Immature natural killer cell (primary cell): Measurements from ENCODE around the gene MBNL3. TPM values are rescaled to one million over a fixed set of nuclear protein-coding genes. Genes with fewer than 3 reads are reported as not detected.

ENCODE experiments used
- DNase-seq, 3 donors: peaks; one replicate each; pipeline ENCODE4 v3.0.0; 2022; ENCODE audit warnings: mixed read lengths in 1 of 3
- H3K27ac Mint-ChIP-seq, 6 donors: one replicate each; pipeline ENCODE4 v1.8.0; 2020; ENCODE audit warnings: mixed read lengths in 6 of 6, mild to moderate bottlenecking in 5 of 6, inconsistent platforms in 4 of 6, moderate library complexity in 3 of 6
- H3K27me3 Mint-ChIP-seq, 3 donors: one replicate each; pipeline ENCODE4 v1.8.0; 2020 to 2021; ENCODE audit warnings: low read depth in 3 of 3, mild to moderate bottlenecking in 3 of 3, mixed read lengths in 3 of 3, moderate library complexity in 3 of 3, inconsistent platforms in 1 of 3
- H3K36me3 Mint-ChIP-seq, 3 donors: one replicate each; pipeline ENCODE4 v1.8.0; 2020; ENCODE audit warnings: mixed read lengths in 3 of 3, inconsistent platforms in 2 of 3, mild to moderate bottlenecking in 2 of 3
- H3K4me1 Mint-ChIP-seq, 2 donors: one replicate each; pipeline ENCODE4 v1.8.0; 2020; ENCODE audit warnings: inconsistent platforms in 2 of 2, mild to moderate bottlenecking in 2 of 2, mixed read lengths in 2 of 2, moderate library complexity in 1 of 2
- H3K4me3 Mint-ChIP-seq, 5 donors: one replicate each; pipeline ENCODE4 v1.8.0; 2020; ENCODE audit warnings: mild to moderate bottlenecking in 5 of 5, mixed read lengths in 5 of 5, inconsistent platforms in 3 of 5, moderate library complexity in 3 of 5
- H3K9me3 Mint-ChIP-seq, 6 donors: one replicate each; pipeline ENCODE4 v1.8.0; 2020; ENCODE audit warnings: mild to moderate bottlenecking in 6 of 6, mixed read lengths in 6 of 6, inconsistent platforms in 4 of 6, moderate library complexity in 3 of 6
- polyA plus RNA-seq, 3 donors: library from polyadenylated mRNA; unstranded; fragments of 300-500 nt; fragmentation: Illumina TruSeq; gene quantifications; one replicate each; pipeline ENCODE4 v1.2.3, GENCODE V29; 2021

MBNL3 gene
- polyA plus RNA-seq = 10 to 100 TPM; 47.5 to 75.3 (median 73.9) TPM

- H3K9me3 Mint-ChIP-seq = no peaks in the 10 kb centered on the region
- H3K4me1 Mint-ChIP-seq = peaks cover 47 to 67% of the 10 kb centered on the region in 2 donors
- peak within 1 kb of the TSS; percentile 94 to 98 (median 97) for H3K4me3 Mint-ChIP-seq
Measured at GRCh38 chrX:132488819-132489577, at the start of gene MBNL3. TSS of gene MBNL3 (minus strand) at chrX:132489038. CDS start at chrX:132439611, 49,427 bp downstream.

GRCh38 chrX:132533409-132533808, 44.6 kb upstream of the MBNL3 start:
- Mint-ChIP-seq H3K4me3 (no peak overlapping the region), H3K36me3 (no peaks in the 10 kb centered on the region), H3K27ac (no peak overlapping the region), H3K27me3 (peaks cover 0 to 12% (median 5%) of the 10 kb centered on the region in 3 donors), H3K9me3 (no peaks in the 10 kb centered on the region), H3K4me1 (peaks cover 0 to 5% of the 10 kb centered on the region in 2 donors)
- no peak for DNase-seq

More at GRCh38 chrX:132488819-132489577, at the start of gene MBNL3:
- H3K27ac Mint-ChIP-seq = peak within 1 kb of the TSS; percentile 88 to 96 (median 94)
- H3K27me3 Mint-ChIP-seq = peaks cover 2 to 14% (median 3%) of the 10 kb centered on the region in 3 donors
- H3K36me3 Mint-ChIP-seq = no peaks in the 10 kb centered on the region
- DNase-seq = peak; percentile 59 to 63 (median 62)

- H3K27ac Mint-ChIP-seq = no peak overlapping the region
- H3K9me3 Mint-ChIP-seq = no peaks in the 10 kb centered on the region
- DNase-seq = no peak
- H3K4me3 Mint-ChIP-seq = no peak overlapping the region
- H3K27me3 Mint-ChIP-seq = peaks cover 0 to 12% (median 5%) of the 10 kb centered on the region in 3 donors
- no peaks in the 10 kb centered on the region for H3K36me3 Mint-ChIP-seq
- peaks cover 0 to 5% of the 10 kb centered on the region in 2 donors for H3K4me1 Mint-ChIP-seq
Measured at GRCh38 chrX:132532913-132533312, 44.1 kb upstream of the MBNL3 start.

- H3K4me3 Mint-ChIP-seq = no peak overlapping the region
- no peak for DNase-seq
- H3K4me1 Mint-ChIP-seq = peaks cover 0 to 5% of the 10 kb centered on the region in 2 donors
- H3K36me3 Mint-ChIP-seq = no peaks in the 10 kb centered on the region
- H3K9me3 Mint-ChIP-seq = no peaks in the 10 kb centered on the region
- peaks cover 0 to 12% (median 5%) of the 10 kb centered on the region in 3 donors for H3K27me3 Mint-ChIP-seq
- H3K27ac Mint-ChIP-seq = no peak overlapping the region
Measured at GRCh38 chrX:132532097-132532496, 43.3 kb upstream of the MBNL3 start.

- no peak for DNase-seq
- no peak overlapping the region for H3K27ac Mint-ChIP-seq
- H3K4me1 Mint-ChIP-seq = no peaks in the 10 kb centered on the region
- peaks cover 2 to 14% (median 3%) of the 10 kb centered on the region in 3 donors for H3K27me3 Mint-ChIP-seq
- H3K9me3 Mint-ChIP-seq = no peaks in the 10 kb centered on the region
- H3K4me3 Mint-ChIP-seq = no peak overlapping the region
- H3K36me3 Mint-ChIP-seq = no peaks in the 10 kb centered on the region
Measured at GRCh38 chrX:132520792-132521191, 32.0 kb upstream of the MBNL3 start.

- Mint-ChIP-seq H3K27ac (no peak overlapping the region), H3K36me3 (no peaks in the 10 kb centered on the region), H3K4me1 (no peaks in the 10 kb centered on the region), H3K4me3 (no peak overlapping the region), H3K27me3 (peaks cover 2 to 14% (median 5%) of the 10 kb centered on the region in 3 donors), H3K9me3 (no peaks in the 10 kb centered on the region)
- no peak for DNase-seq
Measured at GRCh38 chrX:132520213-132520612, 31.4 kb upstream of the MBNL3 start.

- Mint-ChIP-seq H3K27me3 (peaks cover 2 to 13% (median 5%) of the 10 kb centered on the region in 3 donors), H3K27ac (no peak overlapping the region), H3K4me3 (no peak overlapping the region), H3K9me3 (no peaks in the 10 kb centered on the region), H3K36me3 (no peaks in the 10 kb centered on the region), H3K4me1 (no peaks in the 10 kb centered on the region)
- no peak for DNase-seq
Measured at GRCh38 chrX:132518401-132518800, 29.6 kb upstream of the MBNL3 start.

- H3K27me3 Mint-ChIP-seq = peaks cover 2 to 21% (median 8%) of the 10 kb centered on the region in 3 donors
- no peaks in the 10 kb centered on the region for H3K4me1 Mint-ChIP-seq
- H3K9me3 Mint-ChIP-seq = no peaks in the 10 kb centered on the region
- DNase-seq = no peak
- H3K4me3 Mint-ChIP-seq = no peak overlapping the region
- H3K36me3 Mint-ChIP-seq = no peaks in the 10 kb centered on the region
- H3K27ac Mint-ChIP-seq = no peak overlapping the region
Measured at GRCh38 chrX:132508834-132509233, 20.0 kb upstream of the MBNL3 start.

- no peak for DNase-seq
Measured at GRCh38 chrX:132505116-132505515, 16.3 kb upstream of the MBNL3 start.

GRCh38 chrX:132504417-132504816, 15.6 kb upstream of the MBNL3 start:
- H3K4me3 Mint-ChIP-seq = no peak overlapping the region
- H3K4me1 Mint-ChIP-seq = no peaks in the 10 kb centered on the region
- no peaks in the 10 kb centered on the region for H3K9me3 Mint-ChIP-seq
- no peak for DNase-seq
- no peaks in the 10 kb centered on the region for H3K36me3 Mint-ChIP-seq
- peaks cover 0 to 11% (median 2%) of the 10 kb centered on the region in 3 donors for H3K27me3 Mint-ChIP-seq
- no peak overlapping the region for H3K27ac Mint-ChIP-seq

More at GRCh38 chrX:132505116-132505515, 16.3 kb upstream of the MBNL3 start:
- Mint-ChIP-seq H3K27me3 (peaks cover 2 to 14% (median 2%) of the 10 kb centered on the region in 3 donors), H3K4me3 (no peak overlapping the region), H3K36me3 (no peaks in the 10 kb centered on the region), H3K9me3 (no peaks in the 10 kb centered on the region), H3K27ac (no peak overlapping the region), H3K4me1 (no peaks in the 10 kb centered on the region)

- no peak for DNase-seq
- no peak overlapping the region for H3K27ac Mint-ChIP-seq
- no peak overlapping the region for H3K4me3 Mint-ChIP-seq
- H3K36me3 Mint-ChIP-seq = no peaks in the 10 kb centered on the region
- H3K9me3 Mint-ChIP-seq = no peaks in the 10 kb centered on the region
- H3K27me3 Mint-ChIP-seq = peaks cover 2 to 10% (median 4%) of the 10 kb centered on the region in 3 donors
- H3K4me1 Mint-ChIP-seq = no peaks in the 10 kb centered on the region
Measured at GRCh38 chrX:132501606-132502005, 12.8 kb upstream of the MBNL3 start.

- H3K4me1 Mint-ChIP-seq = no peaks in the 10 kb centered on the region
- no peaks in the 10 kb centered on the region for H3K36me3 Mint-ChIP-seq
- no peak for DNase-seq
- no peaks in the 10 kb centered on the region for H3K9me3 Mint-ChIP-seq
- no peak overlapping the region for H3K27ac Mint-ChIP-seq
- peaks cover 0 to 11% (median 4%) of the 10 kb centered on the region in 3 donors for H3K27me3 Mint-ChIP-seq
- no peak overlapping the region for H3K4me3 Mint-ChIP-seq
Measured at GRCh38 chrX:132497432-132497831, 8.6 kb upstream of the MBNL3 start.

GRCh38 chrX:132493095-132493494, 4.3 kb upstream of the MBNL3 start:
- DNase-seq = no peak
- Mint-ChIP-seq H3K4me1 (peaks cover 19 to 27% of the 10 kb centered on the region in 2 donors), H3K36me3 (no peaks in the 10 kb centered on the region), H3K4me3 (no peak overlapping the region), H3K9me3 (no peaks in the 10 kb centered on the region), H3K27ac (no peak overlapping the region), H3K27me3 (peaks cover 2 to 17% (median 3%) of the 10 kb centered on the region in 3 donors)

- H3K4me3 Mint-ChIP-seq = peak overlapping the region; percentile 92 to 97 (median 94)
- peak overlapping the region; percentile 77 to 96 (median 92) for H3K27ac Mint-ChIP-seq
- peaks cover 38 to 46% of the 10 kb centered on the region in 2 donors for H3K4me1 Mint-ChIP-seq
- DNase-seq = peak; percentile 46 to 54 (median 49)
- no peaks in the 10 kb centered on the region for H3K9me3 Mint-ChIP-seq
- peaks cover 2 to 17% (median 3%) of the 10 kb centered on the region in 3 donors for H3K27me3 Mint-ChIP-seq
- no peaks in the 10 kb centered on the region for H3K36me3 Mint-ChIP-seq
Measured at GRCh38 chrX:132491191-132491590, 2.4 kb upstream of the MBNL3 start.
